GM23338 (cell line): ENCODE measurements around the gene DPF3. TPM values are rescaled to one million over a fixed set of nuclear protein-coding genes. Genes with fewer than 3 reads are reported as not detected.

ENCODE experiments used
- ATAC-seq: fragments of 200-7000 bp; cut with Tn5 transposase; 3 replicates; pipeline ENCODE4 v1.9.1; 2020
- DNase-seq: peaks from one replicate; pipeline ENCODE4 v3.0.0-alpha.2; 2015; ENCODE audit warnings: low spot score
- H2AFZ ChIP-seq: fragments of 200-600 bp; sonication (generic); 2 replicates; pipeline ENCODE4 v1.8.0; 2016; ENCODE audit warnings: antibody characterized with exemption, mild to moderate bottlenecking, moderate library complexity
- H3F3A ChIP-seq: fragments of 200-600 bp; sonication (generic); replicated peaks from 2 replicates; pipeline ENCODE4 v1.8.0; 2017; ENCODE audit warnings: antibody characterized with exemption, mixed run types, low read depth
- H3K27ac ChIP-seq: fragments of 200-600 bp; sonication (generic); 2 replicates; pipeline ENCODE4 v1.6.1; 2016; ENCODE audit warnings: low read depth
- H3K27me3 ChIP-seq: fragments of 200-600 bp; sonication (generic); 2 replicates; pipeline ENCODE4 v1.8.0; 2016; ENCODE audit warnings: mild to moderate bottlenecking, mixed run types, moderate library complexity; ENCODE audit not compliant: insufficient read depth
- H3K36me3 ChIP-seq: fragments of 200-600 bp; sonication (generic); 2 replicates; pipeline ENCODE4 v1.8.0; 2016; ENCODE audit warnings: mild to moderate bottlenecking; ENCODE audit not compliant: insufficient read depth
- H3K4me1 ChIP-seq: fragments of 200-600 bp; sonication (generic); 2 replicates; pipeline ENCODE4 v1.8.0; 2016; ENCODE audit warnings: mild to moderate bottlenecking, moderate library complexity; ENCODE audit not compliant: insufficient read depth
- H3K4me2 ChIP-seq: fragments of 200-600 bp; sonication (generic); 2 replicates; pipeline ENCODE4 v1.7.1; 2017; ENCODE audit warnings: mixed run types
- H3K4me3 ChIP-seq: fragments of 200-600 bp; sonication (generic); 2 replicates; pipeline ENCODE4 v1.6.1; 2016; ENCODE audit warnings: mixed run types
- H3K79me2 ChIP-seq: fragments of 200-600 bp; sonication (generic); replicated peaks from 2 replicates; pipeline ENCODE4 v1.8.0; 2017; ENCODE audit warnings: mild to moderate bottlenecking; ENCODE audit not compliant: insufficient read depth
- H3K9me2 ChIP-seq: fragments of 200-600 bp; sonication (generic); 2 replicates; pipeline ENCODE4 v1.8.0; 2017; ENCODE audit not compliant: insufficient read depth
- H4K20me1 ChIP-seq: fragments of 200-600 bp; sonication (generic); replicated peaks from 2 replicates; pipeline ENCODE4 v1.8.0; 2017; ENCODE audit warnings: mild to moderate bottlenecking; ENCODE audit not compliant: insufficient read depth
- H3K27ac Mint-ChIP-seq: 2 replicates; pipeline ENCODE4 v1.8.0; 2020; ENCODE audit warnings: inconsistent platforms, mild to moderate bottlenecking, moderate library complexity, mixed read lengths
- H3K27me3 Mint-ChIP-seq: 3 replicates; pipeline ENCODE4 v1.8.0; 2022; ENCODE audit warnings: low read depth, mild to moderate bottlenecking, moderate library complexity, mixed read lengths, inconsistent platforms; ENCODE audit not compliant: insufficient read depth, poor library complexity
- H3K36me3 Mint-ChIP-seq: 3 replicates; pipeline ENCODE4 v1.8.0; 2021; ENCODE audit warnings: low read depth, mild to moderate bottlenecking, inconsistent platforms, moderate library complexity, mixed read lengths
- H3K4me1 Mint-ChIP-seq: 3 replicates; pipeline ENCODE4 v1.8.0; 2020; ENCODE audit warnings: mild to moderate bottlenecking, inconsistent platforms, mixed read lengths
- H3K4me3 Mint-ChIP-seq: 3 replicates; pipeline ENCODE4 v1.8.0; 2021; ENCODE audit warnings: moderate library complexity, mild to moderate bottlenecking, inconsistent platforms, mixed read lengths
- H3K9me3 Mint-ChIP-seq: 3 replicates; pipeline ENCODE4 v1.8.0; 2020; ENCODE audit warnings: moderate library complexity, mild to moderate bottlenecking, inconsistent platforms, mixed read lengths
- CREB1 ChIP-seq: fragments of 250-450 bp; sonication (Bioruptor Pico); IDR thresholded peaks from 2 replicates; pipeline ENCODE4 v1.5.0; 2020; ENCODE audit warnings: low read depth, mild to moderate bottlenecking, moderate library complexity
- ETS1 ChIP-seq: IDR thresholded peaks from 2 replicates; pipeline ENCODE4 v1.6.1; 2016; ENCODE audit warnings: antibody characterized with exemption
- JUNB ChIP-seq: IDR thresholded peaks from one replicate; pipeline ENCODE4 v1.6.1; 2016; ENCODE audit warnings: antibody characterized with exemption; ENCODE audit not compliant: unreplicated experiment
- NANOG ChIP-seq: IDR thresholded peaks from 2 replicates; pipeline ENCODE4 v1.6.1; 2016; ENCODE audit warnings: antibody characterized with exemption, borderline replicate concordance
- POLR2AphosphoS5 ChIP-seq: IDR thresholded peaks from 2 replicates; pipeline ENCODE4 v1.6.1; 2016; ENCODE audit warnings: antibody characterized with exemption, low read depth
- REST ChIP-seq: IDR thresholded peaks from one replicate; pipeline ENCODE4 v1.6.1; 2018; ENCODE audit warnings: antibody characterized with exemption; ENCODE audit not compliant: unreplicated experiment
- ZNF114 ChIP-seq: fragments of 250-450 bp; sonication (Bioruptor Pico); IDR thresholded peaks from 2 replicates; pipeline ENCODE4 v1.5.0; 2020; ENCODE audit warnings: mild to moderate bottlenecking, moderate library complexity
- ZNF331 ChIP-seq: fragments of 250-450 bp; sonication (Bioruptor Pico); IDR thresholded peaks from 2 replicates; pipeline ENCODE4 v1.5.0; 2020; ENCODE audit warnings: low read depth, mild to moderate bottlenecking, moderate library complexity
- polyA plus RNA-seq: library from polyadenylated mRNA; unstranded; fragments of >200 nt; fragmentation: Nextera tagmentation; extraction: Ambion mirVana; gene quantifications from 2 replicates; pipeline ENCODE4 v1.2.1, GENCODE V29; 2016
- total RNA-seq: library from RNA; depleted of rRNA; stranded (reverse); fragments of >200 nt; shearing (Covaris generic); gene quantifications from 2 replicates; pipeline ENCODE4 v1.2.3, GENCODE V29; 2014
- TF ChIP-seq, protein P1 (sequence below): fragments of 250-450 bp; sonication (Bioruptor Pico); IDR thresholded peaks from 2 replicates; pipeline ENCODE4 v1.5.0; 2020; ENCODE audit warnings: mild to moderate bottlenecking, moderate library complexity

DPF3 gene
- total and polyA plus RNA-seq, 2 experiments from 2014 or later = 0.18 to 1.0 TPM

DNA sequence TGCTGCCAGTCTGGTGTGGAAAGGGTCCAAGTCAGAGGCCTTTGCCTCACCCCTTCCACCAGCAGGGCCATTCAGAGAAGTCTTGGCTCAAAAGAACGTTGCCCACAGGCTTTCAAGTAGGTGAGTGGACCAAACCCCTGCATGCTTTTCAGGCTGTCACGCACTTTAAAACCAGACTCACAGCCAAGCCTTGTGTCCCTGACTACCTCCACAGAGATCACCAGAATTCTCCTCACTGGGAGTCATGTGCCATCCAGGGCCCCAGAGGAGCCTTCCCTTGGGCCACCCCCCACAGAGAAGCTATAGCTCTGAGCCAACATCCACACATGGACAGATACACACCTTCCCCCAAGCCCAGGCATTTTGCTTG is 283.1 kb downstream of the DPF3 start:
- Mint-ChIP-seq H3K27ac (no peak overlapping the region), H3K4me1 (peaks cover 5% of the 10 kb centered on the region; the same call in 2 of the 3 replicates), H3K9me3 (no peaks in the 10 kb centered on the region), H3K36me3 (no peaks in the 10 kb centered on the region), H3K27me3 (peaks cover 4% of the 10 kb centered on the region), H3K4me3 (no peak overlapping the region)
- Histone ChIP-seq H3K9me2 (peaks cover 8% of the 10 kb centered on the region; the same call in 1 of the 2 replicates), H3F3A (no peaks in the 10 kb centered on the region), H3K79me2 (no peaks in the 10 kb centered on the region), H3K27me3 (no peaks in the 10 kb centered on the region), H2AFZ (no peak overlapping the region), H3K27ac (no peak overlapping the region), H3K4me1 (no peaks in the 10 kb centered on the region), H4K20me1 (no peaks in the 10 kb centered on the region), H3K4me3 (no peak overlapping the region), H3K36me3 (no peaks in the 10 kb centered on the region), H3K4me2 (no peak overlapping the region)
- ATAC-seq (no peak), DNase-seq (no peak)
- TF ChIP-seq REST = no peak
- no peak for TF ChIP-seq POLR2AphosphoS5
- TF ChIP-seq JUNB = no peak
- TF ChIP-seq ZNF331 (CRISPR knock-in tag) = no peak
- TF ChIP-seq, protein P1, sequence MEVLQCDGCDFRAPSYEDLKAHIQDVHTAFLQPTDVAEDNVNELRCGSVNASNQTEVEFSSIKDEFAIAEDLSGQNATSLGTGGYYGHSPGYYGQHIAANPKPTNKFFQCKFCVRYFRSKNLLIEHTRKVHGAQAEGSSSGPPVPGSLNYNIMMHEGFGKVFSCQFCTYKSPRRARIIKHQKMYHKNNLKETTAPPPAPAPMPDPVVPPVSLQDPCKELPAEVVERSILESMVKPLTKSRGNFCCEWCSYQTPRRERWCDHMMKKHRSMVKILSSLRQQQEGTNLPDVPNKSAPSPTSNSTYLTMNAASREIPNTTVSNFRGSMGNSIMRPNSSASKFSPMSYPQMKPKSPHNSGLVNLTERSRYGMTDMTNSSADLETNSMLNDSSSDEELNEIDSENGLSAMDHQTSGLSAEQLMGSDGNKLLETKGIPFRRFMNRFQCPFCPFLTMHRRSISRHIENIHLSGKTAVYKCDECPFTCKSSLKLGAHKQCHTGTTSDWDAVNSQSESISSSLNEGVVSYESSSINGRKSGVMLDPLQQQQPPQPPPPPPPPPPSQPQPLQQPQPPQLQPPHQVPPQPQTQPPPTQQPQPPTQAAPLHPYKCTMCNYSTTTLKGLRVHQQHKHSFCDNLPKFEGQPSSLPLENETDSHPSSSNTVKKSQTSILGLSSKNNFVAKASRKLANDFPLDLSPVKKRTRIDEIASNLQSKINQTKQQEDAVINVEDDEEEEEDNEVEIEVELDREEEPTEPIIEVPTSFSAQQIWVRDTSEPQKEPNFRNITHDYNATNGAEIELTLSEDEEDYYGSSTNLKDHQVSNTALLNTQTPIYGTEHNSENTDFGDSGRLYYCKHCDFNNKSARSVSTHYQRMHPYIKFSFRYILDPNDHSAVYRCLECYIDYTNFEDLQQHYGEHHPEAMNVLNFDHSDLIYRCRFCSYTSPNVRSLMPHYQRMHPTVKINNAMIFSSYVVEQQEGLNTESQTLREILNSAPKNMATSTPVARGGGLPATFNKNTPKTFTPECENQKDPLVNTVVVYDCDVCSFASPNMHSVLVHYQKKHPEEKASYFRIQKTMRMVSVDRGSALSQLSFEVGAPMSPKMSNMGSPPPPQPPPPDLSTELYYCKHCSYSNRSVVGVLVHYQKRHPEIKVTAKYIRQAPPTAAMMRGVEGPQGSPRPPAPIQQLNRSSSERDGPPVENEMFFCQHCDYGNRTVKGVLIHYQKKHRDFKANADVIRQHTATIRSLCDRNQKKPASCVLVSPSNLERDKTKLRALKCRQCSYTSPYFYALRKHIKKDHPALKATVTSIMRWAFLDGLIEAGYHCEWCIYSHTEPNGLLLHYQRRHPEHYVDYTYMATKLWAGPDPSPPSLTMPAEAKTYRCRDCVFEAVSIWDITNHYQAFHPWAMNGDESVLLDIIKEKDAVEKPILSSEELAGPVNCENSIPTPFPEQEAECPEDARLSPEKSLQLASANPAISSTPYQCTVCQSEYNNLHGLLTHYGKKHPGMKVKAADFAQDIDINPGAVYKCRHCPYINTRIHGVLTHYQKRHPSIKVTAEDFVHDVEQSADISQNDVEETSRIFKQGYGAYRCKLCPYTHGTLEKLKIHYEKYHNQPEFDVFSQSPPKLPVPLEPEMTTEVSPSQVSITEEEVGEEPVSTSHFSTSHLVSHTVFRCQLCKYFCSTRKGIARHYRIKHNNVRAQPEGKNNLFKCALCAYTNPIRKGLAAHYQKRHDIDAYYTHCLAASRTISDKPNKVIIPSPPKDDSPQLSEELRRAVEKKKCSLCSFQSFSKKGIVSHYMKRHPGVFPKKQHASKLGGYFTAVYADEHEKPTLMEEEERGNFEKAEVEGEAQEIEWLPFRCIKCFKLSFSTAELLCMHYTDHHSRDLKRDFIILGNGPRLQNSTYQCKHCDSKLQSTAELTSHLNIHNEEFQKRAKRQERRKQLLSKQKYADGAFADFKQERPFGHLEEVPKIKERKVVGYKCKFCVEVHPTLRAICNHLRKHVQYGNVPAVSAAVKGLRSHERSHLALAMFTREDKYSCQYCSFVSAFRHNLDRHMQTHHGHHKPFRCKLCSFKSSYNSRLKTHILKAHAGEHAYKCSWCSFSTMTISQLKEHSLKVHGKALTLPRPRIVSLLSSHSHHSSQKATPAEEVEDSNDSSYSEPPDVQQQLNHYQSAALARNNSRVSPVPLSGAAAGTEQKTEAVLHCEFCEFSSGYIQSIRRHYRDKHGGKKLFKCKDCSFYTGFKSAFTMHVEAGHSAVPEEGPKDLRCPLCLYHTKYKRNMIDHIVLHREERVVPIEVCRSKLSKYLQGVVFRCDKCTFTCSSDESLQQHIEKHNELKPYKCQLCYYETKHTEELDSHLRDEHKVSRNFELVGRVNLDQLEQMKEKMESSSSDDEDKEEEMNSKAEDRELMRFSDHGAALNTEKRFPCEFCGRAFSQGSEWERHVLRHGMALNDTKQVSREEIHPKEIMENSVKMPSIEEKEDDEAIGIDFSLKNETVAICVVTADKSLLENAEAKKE (CRISPR knock-in tag) = no peak
- no peak for TF ChIP-seq ETS1
- no peak for TF ChIP-seq NANOG
- TF ChIP-seq ZNF114 (CRISPR knock-in tag) = no peak
- no peak for TF ChIP-seq CREB1
